Measurements from ENCODE around the gene PVALEF. TPM values are rescaled to one million over a fixed set of nuclear protein-coding genes. Genes with fewer than 3 reads are reported as not detected.

Gene PVALEF
- total RNA-seq, 1 donor from 2014 or later, result not detected

- TF ChIP-seq POLR2AphosphoS5 (IDR thresholded peaks at IDR 0.05; ENCODE audit: insufficient read depth in 1 of 2, low read depth in 1 of 2), result no peak
- TF ChIP-seq, protein P1, sequence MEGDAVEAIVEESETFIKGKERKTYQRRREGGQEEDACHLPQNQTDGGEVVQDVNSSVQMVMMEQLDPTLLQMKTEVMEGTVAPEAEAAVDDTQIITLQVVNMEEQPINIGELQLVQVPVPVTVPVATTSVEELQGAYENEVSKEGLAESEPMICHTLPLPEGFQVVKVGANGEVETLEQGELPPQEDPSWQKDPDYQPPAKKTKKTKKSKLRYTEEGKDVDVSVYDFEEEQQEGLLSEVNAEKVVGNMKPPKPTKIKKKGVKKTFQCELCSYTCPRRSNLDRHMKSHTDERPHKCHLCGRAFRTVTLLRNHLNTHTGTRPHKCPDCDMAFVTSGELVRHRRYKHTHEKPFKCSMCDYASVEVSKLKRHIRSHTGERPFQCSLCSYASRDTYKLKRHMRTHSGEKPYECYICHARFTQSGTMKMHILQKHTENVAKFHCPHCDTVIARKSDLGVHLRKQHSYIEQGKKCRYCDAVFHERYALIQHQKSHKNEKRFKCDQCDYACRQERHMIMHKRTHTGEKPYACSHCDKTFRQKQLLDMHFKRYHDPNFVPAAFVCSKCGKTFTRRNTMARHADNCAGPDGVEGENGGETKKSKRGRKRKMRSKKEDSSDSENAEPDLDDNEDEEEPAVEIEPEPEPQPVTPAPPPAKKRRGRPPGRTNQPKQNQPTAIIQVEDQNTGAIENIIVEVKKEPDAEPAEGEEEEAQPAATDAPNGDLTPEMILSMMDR (IDR thresholded peaks at IDR 0.05), result no peak
- TF ChIP-seq POLR2A (IDR thresholded peaks at IDR 0.05), result no peak
- Histone ChIP-seq H3K27me3 (no peaks in the 10 kb centered on the region), H3K36me3 (no peaks in the 10 kb centered on the region), H3K27ac (no peak overlapping the region), H3K9me3 (no peaks in the 10 kb centered on the region), H3K4me3 (no peak overlapping the region), H3K4me1 (no peaks in the 10 kb centered on the region)
- no peak for DNase-seq (ENCODE audit: extremely low spot score in 2 of 2)
- intact Hi-C loops (cut with DNase I), result no loop called here
Measured at GRCh38 chr17:81129289-81129688, 36.0 kb upstream of the PVALEF start.

GRCh38 chr17:81129711-81130367 lies 35.5 kb upstream of the PVALEF start:
- Histone ChIP-seq H3K4me3 (no peak overlapping the region), H3K27ac (no peak overlapping the region), H3K4me1 (no peaks in the 10 kb centered on the region), H3K36me3 (no peaks in the 10 kb centered on the region), H3K9me3 (no peaks in the 10 kb centered on the region), H3K27me3 (no peaks in the 10 kb centered on the region)
- no peak for TF ChIP-seq POLR2A (IDR thresholded peaks at IDR 0.05)
- TF ChIP-seq, protein P1 (IDR thresholded peaks at IDR 0.05), result no peak
- TF ChIP-seq POLR2AphosphoS5 (IDR thresholded peaks at IDR 0.05; ENCODE audit: insufficient read depth in 1 of 2, low read depth in 1 of 2), result no peak
- intact Hi-C loops (cut with DNase I), result no loop called here
- no peak for DNase-seq (ENCODE audit: extremely low spot score in 2 of 2)

DNA sequence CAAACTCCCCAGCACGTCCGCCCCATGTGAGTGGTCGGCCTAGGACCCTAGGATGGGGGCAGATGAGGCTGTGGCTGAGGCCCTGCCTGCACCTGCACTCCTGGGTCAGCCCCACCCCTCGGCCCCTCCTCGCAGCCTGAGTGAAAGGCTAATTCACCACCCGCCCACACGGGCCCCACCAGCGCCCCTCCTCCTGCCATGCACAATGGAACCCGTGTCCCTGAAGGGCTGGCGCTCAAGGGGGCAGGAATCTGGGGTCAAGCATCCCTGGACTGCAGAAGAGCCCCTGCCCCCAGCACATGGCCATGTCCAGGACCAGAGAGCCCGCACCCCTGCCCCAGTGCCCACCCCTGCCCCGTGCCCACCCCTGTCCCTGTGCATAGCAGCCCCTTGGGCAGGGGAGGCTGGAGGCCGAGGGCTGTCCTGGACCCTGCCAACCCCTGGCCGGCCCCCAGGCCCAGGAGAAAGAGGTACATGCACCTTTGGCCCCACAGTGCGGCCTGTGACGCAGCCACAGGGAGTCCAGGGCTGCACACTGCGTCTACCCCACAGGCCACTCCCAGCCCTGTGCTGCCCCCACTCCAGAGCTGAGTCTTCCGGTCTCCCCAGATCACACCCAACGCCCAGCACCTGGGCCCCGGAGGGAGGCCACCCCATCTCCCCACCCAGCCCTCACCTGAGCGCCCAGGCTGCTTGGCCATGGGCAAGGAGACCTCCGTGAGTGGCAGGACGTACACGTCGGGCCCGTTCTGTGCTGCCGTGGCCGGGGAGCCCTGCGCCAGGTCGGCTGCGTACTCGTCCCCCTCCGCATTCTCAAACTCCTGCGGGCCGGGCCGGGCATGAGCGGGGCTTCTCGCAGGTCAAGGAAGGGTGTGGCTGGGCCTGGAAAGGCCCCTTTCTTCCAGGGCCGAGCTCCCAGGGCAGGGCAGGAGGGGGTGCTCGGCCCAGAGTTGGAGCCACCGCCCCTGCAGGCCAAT lies 34.6 kb upstream of the PVALEF start:
- no peak overlapping the region for H3K4me3 ChIP-seq
- H3K9me3 ChIP-seq, result no peaks in the 10 kb centered on the region
- no peaks in the 10 kb centered on the region for H3K36me3 ChIP-seq
- no peak for DNase-seq (ENCODE audit: extremely low spot score in 2 of 2)
- TF ChIP-seq POLR2AphosphoS5 (IDR thresholded peaks at IDR 0.05; ENCODE audit: insufficient read depth in 1 of 2, low read depth in 1 of 2) (no peak), POLR2A (IDR thresholded peaks at IDR 0.05) (no peak)
- TF ChIP-seq, protein P1 (IDR thresholded peaks at IDR 0.05), result no peak
- no peak overlapping the region for H3K27ac ChIP-seq
- H3K4me1 ChIP-seq, result no peaks in the 10 kb centered on the region
- no peaks in the 10 kb centered on the region for H3K27me3 ChIP-seq
- intact Hi-C loops (cut with DNase I), result no loop called here

- Histone ChIP-seq H3K36me3 (no peaks in the 10 kb centered on the region), H3K4me1 (no peaks in the 10 kb centered on the region), H3K27me3 (no peaks in the 10 kb centered on the region), H3K9me3 (no peaks in the 10 kb centered on the region), H3K27ac (no peak overlapping the region), H3K4me3 (no peak overlapping the region)
- intact Hi-C loops (cut with DNase I), result no loop called here
- TF ChIP-seq, protein P1 (IDR thresholded peaks at IDR 0.05), result no peak
- no peak for TF ChIP-seq POLR2A (IDR thresholded peaks at IDR 0.05)
- DNase-seq (ENCODE audit: extremely low spot score in 2 of 2), result no peak
Measured at GRCh38 chr17:81131486-81132196, 33.7 kb upstream of the PVALEF start.
